ENCODE measurements around the gene TMEM167B. TPM values are rescaled to one million over a fixed set of nuclear protein-coding genes. Genes with fewer than 3 reads are reported as not detected.

TMEM167B gene
- total and polyA plus RNA-seq, 2 of the 4 experiments (the other 2 are of a cell fraction): 21.6 to 32.1 TPM

DNA sequence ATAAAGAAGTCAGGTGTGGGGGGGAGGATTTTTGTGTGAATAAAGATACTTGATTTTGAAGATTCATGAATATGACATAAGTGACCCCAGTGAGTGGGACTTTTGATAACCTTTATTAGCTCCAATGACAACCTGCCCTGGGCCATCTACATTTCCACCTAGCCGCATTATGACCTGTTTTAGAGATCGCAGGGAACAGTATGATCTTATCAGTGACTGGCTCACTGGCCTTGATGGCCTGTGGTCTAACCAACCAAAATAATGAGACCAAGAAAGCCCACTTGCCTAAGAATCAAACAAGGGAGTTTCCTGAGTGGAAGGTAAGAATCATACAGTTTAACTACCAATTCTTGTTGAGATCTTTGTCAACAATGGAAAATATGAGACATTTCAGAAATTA is 25.1 kb downstream of the TMEM167B start:
- no peak overlapping the region for H3K14ac ChIP-seq (replicated peaks; ENCODE audit: low read depth, low read length)
- no peaks in the 10 kb centered on the region for H3K9me1 ChIP-seq (ENCODE audit: insufficient read depth, low read length)
- H3K9me3 ChIP-seq (ENCODE audit: control insufficient read depth, insufficient read depth, low read length): no peaks in the 10 kb centered on the region
- H2AFZ ChIP-seq (replicated peaks; ENCODE audit: low read length, poor library complexity): no peak overlapping the region
- no peak overlapping the region for H4K5ac ChIP-seq (ENCODE audit: low read depth, low read length)
- BruUV-seq (replicated peaks): no TSS peak
- no peak overlapping the region for H3K18ac ChIP-seq (ENCODE audit: low read depth, low read length)
- H3K4me2 ChIP-seq (ENCODE audit: low read depth, low read length): no peak overlapping the region
- H3K27me3 ChIP-seq (ENCODE audit: control insufficient read depth, insufficient read depth, low read length): peaks cover 24% of the 10 kb centered on the region
- ATAC-seq (ENCODE audit: low read depth) (no peak), DNase-seq (no peak)
- peaks cover 2% of the 10 kb centered on the region; the same call in 1 of the 2 replicates for H3K4me1 ChIP-seq (ENCODE audit: control insufficient read depth, insufficient read depth, low read length)
- H3K36me3 ChIP-seq (ENCODE audit: control insufficient read depth, insufficient read depth, low read length): no peaks in the 10 kb centered on the region
- no peak overlapping the region for H3K27ac ChIP-seq (ENCODE audit: insufficient read depth, low read length)
- no peak overlapping the region for H2BK20ac ChIP-seq (ENCODE audit: low read depth, low read length)
- POLR2A ChIA-PET (ENCODE audit: unreplicated experiment): no interaction called here
- no peak overlapping the region for H3K23ac ChIP-seq (ENCODE audit: low read depth, low read length)
- H3K56ac ChIP-seq (ENCODE audit: extremely low read depth, insufficient read depth, low read length): no peak overlapping the region
- WGBS, 2 experiments (ENCODE audit: extremely low coverage in 2 of 2, insufficient read length in 1 of 2): no CpG with 5 or more reads among the region's 2 CpGs
- H3K79me1 ChIP-seq (ENCODE audit: low read depth in 1 of 2, low read length in 2 of 2): no peaks in the 10 kb centered on the region
- H2AK5ac ChIP-seq (ENCODE audit: low read depth, low read length): no peak overlapping the region
- no peak overlapping the region for H3K4me3 ChIP-seq (ENCODE audit: insufficient read depth, low read depth, low read length)
- CTCF ChIA-PET: interaction anchor here (0.5 kb wide), 1 partner anchor 283 kb away, joined by 3 read pairs; no protein-coding TSS in a partner anchor
- no peak overlapping the region for H2AK9ac ChIP-seq (replicated peaks; ENCODE audit: low read depth, low read length, poor library complexity)
- in situ Hi-C loops (cut with MboI; ENCODE audit: low sequenced_read_pairs) (no loop called here), intact Hi-C loops (cut with micrococcal nuclease) (no loop called here), dilution Hi-C loops (cut with HindIII; ENCODE audit: low sequenced_read_pairs, unreplicated experiment) (no loop called here)
- H2BK5ac ChIP-seq (ENCODE audit: low read depth, low read length, poor library complexity, severe bottlenecking): no peak overlapping the region
- TF ChIP-seq RFX5 (IDR thresholded peaks at IDR 0.05; ENCODE audit: low read depth, low read length) (no peak), MAZ (IDR thresholded peaks at IDR 0.05; ENCODE audit: borderline replicate concordance, low read depth, low read length) (no peak), BHLHE40 (IDR thresholded peaks at IDR 0.05; ENCODE audit: low read depth, low read length) (no peak), RCOR1 (IDR thresholded peaks at IDR 0.05; ENCODE audit: insufficient replicate concordance, low read length) (no peak), CEBPB (IDR thresholded peaks at IDR 0.05; ENCODE audit: low read depth, low read length) (no peak), MAFK (IDR thresholded peaks at IDR 0.05; ENCODE audit: low read depth, low read length) (no peak), MXI1 (IDR thresholded peaks at IDR 0.05; ENCODE audit: borderline replicate concordance, low read depth, low read length) (no peak), CHD1 (IDR thresholded peaks at IDR 0.05; ENCODE audit: low read depth, low read length) (no peak), RAD21 (IDR thresholded peaks at IDR 0.05; ENCODE audit: low read length) (no peak), NFE2L2 (IDR thresholded peaks at IDR 0.05; ENCODE audit: low read depth, low read length) (no peak), FOS (IDR thresholded peaks at IDR 0.05; ENCODE audit: low read depth, low read length) (no peak), SMC3 (IDR thresholded peaks at IDR 0.05; ENCODE audit: low read depth, low read length) (no peak), USF2 (IDR thresholded peaks at IDR 0.05; ENCODE audit: low read depth, low read length) (no peak), POLR2A (IDR thresholded peaks at IDR 0.05; ENCODE audit: low read depth, low read length) (no peak), CTCF (conservative IDR thresholded peaks at IDR 0.05; ENCODE audit: low read depth, low read length) (no peak)
- TF ChIP-seq, protein P1, sequence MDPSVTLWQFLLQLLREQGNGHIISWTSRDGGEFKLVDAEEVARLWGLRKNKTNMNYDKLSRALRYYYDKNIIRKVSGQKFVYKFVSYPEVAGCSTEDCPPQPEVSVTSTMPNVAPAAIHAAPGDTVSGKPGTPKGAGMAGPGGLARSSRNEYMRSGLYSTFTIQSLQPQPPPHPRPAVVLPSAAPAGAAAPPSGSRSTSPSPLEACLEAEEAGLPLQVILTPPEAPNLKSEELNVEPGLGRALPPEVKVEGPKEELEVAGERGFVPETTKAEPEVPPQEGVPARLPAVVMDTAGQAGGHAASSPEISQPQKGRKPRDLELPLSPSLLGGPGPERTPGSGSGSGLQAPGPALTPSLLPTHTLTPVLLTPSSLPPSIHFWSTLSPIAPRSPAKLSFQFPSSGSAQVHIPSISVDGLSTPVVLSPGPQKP (IDR thresholded peaks at IDR 0.05; ENCODE audit: borderline replicate concordance, low read depth, low read length): no peak
- H2BK15ac ChIP-seq (ENCODE audit: low read depth, low read length): no peak overlapping the region
- no peak overlapping the region for H4K91ac ChIP-seq (ENCODE audit: insufficient read depth, low read depth, low read length)
- no peak overlapping the region for H3K9ac ChIP-seq (ENCODE audit: low read depth, low read length)
- H2BK120ac ChIP-seq (ENCODE audit: low read depth, low read length): no peak overlapping the region
- no peak overlapping the region for H4K8ac ChIP-seq (ENCODE audit: low read depth in 2 of 2, low read length in 2 of 2)
- H3K4ac ChIP-seq (ENCODE audit: low read depth, low read length): no peak overlapping the region
- no peaks in the 10 kb centered on the region for H4K20me1 ChIP-seq (ENCODE audit: insufficient read depth, low read length)
